HG03442 (cell line): ENCODE data around the gene DIPK1A.
"Not testable (repeated sequence)": the region's sequence is repeated elsewhere in the genome, so short reads cannot be mapped to it uniquely, and the experiment has no call there.

Experiments
- ATAC-seq: cut with Tn5 transposase; IDR thresholded peaks from one replicate; pipeline ENCODE4 v1.9.1; 2021; ENCODE audit warnings: mild to moderate bottlenecking, moderate library complexity; ENCODE audit not compliant: unreplicated experiment

DIPK1A gene

DNA sequence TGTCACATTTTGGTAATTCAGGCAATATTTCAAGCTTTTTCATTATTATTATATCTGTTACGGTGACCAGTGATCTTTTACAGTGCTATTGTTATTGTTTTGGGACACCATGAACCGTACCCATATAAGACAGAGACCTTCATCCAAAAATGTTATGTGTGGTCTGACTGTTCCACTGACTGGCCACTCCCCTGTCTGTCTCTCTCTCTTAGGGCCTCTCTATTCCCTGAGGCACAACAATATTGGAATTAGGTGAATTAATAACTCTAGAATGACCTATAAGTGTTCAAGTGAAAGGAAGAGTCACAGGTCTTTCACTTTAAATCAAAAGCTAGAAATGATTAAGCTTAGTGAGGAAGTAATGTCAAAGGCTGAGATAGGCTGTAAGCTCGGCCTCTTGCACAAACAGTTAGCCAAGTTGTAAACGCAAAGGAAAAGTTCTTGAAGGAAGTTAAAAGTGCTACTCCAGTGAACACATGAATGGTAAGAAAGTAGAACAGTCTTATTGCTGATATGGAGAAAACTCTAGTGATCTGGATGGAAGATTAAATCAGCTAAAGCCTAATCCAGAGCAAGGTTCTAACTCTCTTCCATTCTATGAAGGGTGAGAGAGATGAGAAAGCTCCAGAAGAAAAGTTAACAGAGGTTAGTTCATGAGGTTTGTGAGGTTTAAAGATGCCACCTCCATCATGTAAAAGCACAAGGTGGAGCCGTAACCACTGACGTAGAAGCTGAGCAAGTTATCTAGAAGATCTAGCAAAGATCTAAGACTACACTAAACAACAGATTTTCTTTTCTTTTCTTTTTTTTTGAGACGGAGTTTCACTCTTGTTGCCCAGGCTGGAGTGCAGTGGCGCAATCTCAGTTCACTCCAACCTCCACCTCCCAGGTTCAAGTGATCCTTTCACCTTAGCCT lies 19.7 kb upstream of the DIPK1A start:
- ATAC-seq: peak; percentile 47

DNA sequence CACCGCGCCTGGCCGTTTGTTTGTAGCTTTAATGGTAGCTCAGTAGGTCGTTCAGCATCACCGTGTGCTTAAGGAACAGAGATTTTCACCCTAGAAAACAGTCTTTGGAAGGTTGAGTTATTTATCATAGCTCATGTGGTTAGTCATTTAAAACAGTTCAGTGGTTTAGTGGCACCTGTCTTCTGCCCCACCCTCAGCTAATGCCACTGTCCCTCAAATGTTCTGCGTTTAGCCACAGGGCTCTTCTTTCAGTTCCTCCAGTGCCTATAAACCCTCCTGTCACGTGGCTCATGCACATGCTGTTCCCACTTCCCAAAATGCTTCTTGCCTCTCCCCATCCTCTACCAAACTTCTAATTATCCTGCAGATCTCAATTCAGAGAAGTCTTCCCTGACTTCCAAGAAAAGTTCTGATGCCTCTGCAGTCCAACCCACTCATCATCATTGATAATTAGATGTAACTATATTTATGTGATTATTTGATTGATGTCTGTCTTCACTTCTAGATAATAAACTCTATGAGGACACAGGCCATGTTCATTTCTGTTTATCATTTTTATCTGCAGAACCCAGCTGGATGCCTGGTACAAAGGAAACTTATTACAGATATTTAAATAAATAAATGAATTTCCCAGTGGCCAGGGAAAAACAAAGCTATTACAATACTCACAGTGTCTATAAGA lies 14.4 kb upstream of the DIPK1A start:
- ATAC-seq: peak; percentile 66

DNA sequence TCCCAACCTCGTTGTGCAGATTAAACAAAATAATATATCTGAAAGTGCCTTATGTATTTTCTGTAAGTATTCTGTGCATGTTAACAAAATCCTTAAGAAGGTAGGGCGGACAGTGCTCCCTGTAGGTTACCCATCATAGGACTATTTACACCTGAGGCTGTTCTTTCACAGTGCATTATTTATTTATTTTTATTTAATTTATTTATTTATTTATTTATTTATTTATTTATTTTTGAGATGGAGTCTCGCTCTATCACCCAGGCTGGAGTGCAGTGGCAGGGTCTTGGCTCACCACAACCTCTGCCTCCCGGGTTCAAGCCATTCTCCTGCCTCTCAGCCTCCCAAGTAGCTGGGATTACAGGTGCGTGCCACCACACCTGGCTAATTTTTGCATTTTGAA lies 12.8 kb upstream of the DIPK1A start:
- ATAC-seq: not testable (repeated sequence)

DNA sequence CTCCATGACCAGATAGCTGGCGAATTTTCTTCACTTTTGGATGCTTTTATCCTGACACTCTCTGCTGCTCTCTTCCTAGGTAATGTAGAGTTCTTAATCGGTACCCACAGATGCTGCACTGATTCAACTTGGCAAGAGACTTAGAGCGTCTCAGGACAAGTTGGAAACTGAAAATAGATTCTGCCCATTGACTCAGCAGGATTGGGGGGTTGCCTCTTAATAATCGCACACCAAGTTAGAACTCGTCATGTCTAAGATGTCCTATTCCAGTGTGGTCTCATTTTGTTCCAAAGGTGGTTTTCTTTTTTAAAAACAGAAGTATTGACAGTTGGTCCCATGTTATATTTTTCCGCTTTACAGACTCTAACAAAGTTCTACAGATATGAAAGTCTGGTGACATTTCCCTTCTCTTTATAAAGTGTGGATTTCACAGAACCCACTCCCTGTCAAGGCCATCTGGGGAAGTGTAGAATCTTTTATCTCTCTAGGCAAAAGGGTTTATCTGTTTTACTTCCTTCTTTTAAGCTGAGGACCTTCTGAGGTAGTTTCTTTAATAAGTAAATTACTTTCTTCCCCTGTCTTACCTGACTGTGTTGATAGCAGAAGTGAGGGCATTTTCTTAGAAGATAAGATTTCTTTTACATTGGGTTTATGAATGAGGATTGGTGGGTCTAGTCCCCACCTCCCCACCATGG lies 12.1 kb upstream of the DIPK1A start:
- ATAC-seq: no peak

DNA sequence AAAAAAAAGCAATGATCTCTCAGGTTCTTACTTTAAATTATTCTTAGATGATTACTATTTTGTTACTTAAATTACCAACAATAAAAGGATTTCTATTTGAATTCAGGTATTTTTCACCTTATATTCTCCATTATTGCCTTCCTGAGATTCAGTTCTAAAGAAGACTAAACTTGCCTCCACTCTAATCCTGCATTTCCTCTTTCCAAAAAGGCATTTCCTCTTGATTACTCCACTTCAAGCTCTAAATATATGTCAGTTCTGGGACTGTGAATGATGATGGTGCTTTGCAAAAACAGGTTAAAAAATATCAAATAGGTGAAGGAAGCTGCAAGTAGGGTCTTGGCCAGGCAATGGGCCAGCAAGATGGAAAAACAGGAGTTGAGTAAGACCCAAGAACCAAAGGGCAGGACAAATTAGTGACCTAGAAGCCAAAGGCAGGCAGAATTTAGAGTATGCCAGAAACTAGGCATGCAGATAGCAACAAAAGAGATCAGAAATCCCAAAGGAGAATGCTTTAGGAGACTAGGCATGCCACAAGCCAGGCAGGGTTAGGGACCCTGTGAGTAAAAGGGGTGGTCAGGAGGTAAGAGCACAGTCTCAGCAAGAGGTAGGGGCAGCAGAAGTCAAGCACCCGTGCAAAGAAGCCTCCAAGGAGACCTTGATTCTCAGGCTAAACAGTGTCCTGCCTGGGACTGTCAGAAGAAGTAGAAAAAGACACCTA lies 11.3 kb upstream of the DIPK1A start:
- no peak for ATAC-seq

DNA sequence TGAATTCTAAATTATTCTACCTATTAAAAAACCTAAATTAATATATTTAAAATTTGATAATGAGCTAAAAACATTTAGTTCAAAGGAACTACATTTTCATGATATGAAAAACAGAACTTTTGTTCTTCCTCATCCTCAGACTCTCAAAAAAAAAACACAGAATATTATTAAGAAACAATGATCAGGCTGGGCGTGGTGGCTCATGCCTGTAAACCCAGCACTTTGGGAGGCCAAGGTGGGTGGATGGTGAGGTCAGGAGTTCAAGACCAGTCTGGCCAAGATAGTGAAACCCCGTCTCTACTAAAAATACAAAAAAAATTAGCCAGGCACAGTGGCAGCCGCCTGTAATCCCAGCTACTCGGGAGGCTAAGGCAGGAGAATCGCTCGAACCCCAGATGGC lies 10.7 kb upstream of the DIPK1A start:
- not testable (repeated sequence) for ATAC-seq

DNA sequence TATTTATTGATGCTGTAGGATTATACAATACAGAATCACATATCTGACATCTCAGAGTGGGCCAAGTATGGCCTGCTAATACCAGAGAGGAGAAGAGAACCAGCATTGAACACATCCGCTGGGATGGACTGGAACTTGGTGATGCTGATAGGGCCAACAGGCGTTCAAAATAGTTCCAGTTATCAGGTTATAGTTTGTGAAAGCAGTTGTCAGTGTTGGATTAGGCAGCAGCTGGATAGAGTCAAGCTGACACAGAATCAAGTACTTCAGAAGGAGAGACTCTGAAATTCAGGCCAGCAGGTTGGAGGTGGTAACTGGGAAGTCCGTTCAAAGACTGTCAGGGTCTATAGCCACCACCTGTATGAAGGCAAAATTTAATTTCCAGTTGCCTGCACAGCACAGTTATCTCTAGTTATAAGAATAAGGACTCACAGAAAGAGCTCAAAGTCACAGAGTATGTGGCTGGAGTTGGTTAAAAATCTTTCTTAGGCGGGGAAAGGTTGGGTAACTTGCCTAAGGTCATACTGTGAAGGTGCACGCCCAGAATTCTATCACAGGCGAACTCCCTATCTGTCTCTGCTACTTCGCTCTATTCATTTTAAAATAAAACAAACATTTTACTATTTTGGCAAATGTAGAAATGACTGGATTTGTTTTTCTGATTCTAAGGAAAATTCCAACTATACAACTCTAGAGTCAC lies 9.9 kb upstream of the DIPK1A start:
- ATAC-seq: no peak

DNA sequence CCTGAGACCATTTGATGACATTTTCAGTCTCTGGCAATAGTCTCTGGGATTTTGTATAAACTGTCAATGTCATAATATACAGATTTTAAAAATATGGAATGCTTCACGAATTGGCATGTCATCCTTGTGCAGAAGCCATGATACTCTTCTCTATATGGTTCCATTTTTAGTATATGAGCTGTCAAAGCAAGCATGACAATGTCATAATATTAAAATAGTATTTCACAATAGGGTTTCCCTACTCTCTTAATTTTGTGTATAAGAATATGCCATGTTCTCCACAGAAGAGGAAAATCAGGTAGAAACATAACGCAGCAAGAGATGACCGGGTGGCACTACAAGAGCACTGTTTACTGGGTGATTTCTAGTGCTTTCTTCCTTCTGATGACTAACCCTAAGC lies 8.3 kb upstream of the DIPK1A start:
- ATAC-seq: no peak

DNA sequence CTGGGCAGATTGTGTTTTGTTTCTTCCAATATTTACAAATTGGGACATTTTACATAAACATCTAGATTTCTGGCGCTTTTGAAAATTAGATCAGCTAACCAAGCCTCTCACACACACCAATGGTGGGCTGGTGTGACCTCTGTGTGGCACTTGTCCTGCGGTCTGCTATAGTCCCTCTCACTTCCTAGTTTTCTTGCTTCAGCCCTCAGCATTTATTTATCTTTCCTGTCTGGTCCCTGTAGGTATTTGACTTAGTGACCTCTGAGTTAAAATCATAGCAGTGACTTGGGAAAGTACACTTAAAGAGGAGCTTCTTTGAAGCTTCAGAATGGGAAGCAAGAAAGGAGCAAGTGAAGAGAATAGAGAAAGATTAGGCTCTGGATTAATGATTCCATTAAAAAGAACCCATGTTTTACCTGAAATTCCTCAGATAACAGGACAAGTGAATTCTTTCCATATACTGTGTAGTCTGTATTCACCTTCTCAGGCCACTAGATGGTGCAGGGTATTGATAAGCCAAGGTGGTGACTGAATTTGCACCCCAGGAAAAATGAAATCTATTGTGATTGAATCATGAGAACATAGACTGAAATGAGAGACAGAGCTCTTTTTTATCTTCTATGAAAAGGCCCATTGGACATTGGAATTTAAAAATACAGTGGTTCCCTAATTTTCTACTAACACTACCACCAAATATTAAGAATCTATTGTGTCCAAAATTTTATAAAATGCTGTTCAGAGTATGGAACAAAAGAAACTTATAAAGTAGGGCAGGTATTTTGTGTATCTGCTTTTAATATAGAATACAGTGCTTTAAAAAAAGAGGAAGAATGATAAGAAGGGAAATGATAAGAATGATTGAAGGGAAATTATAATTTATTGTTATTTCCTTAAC lies 7.1 kb upstream of the DIPK1A start:
- ATAC-seq: peak; percentile 62

DNA sequence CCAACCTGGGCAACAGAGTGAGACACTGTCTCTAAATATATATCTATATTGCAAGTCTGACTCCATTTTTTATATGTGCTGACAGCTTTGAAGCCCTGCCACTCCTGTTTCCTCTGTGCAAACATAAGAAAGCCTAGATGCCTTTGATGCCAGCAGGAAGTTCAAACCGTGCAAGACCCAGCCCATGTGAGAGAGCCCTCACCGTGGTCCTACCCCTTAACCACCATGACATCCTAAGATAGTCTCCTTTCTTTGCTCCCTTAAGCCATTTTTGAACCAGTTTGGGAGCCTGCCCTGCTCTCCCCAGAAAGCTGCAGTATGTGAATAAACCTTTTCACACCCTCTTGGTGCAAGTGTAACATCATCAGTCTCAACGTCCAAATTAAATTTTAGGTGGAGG lies 3.7 kb upstream of the DIPK1A start:
- ATAC-seq: no peak

DNA sequence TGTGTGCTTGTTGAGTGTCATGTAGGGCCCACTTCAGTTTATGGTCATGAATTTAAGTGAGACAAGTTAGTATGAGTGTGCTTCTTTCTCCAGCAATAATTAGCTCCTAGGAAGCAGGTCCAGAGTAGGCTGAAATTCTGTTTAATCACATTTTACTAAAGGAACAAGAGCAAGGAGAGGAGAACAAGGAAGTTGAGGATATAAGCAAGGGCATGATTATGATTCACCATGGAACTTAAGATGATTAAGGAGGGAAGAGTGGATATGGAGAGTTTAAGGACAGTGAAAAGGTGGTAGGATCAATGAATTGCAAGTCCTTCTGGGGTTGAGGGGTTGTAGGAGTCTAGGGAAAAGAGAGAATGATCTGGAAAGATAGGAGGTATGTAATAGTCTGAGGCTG lies 3.1 kb upstream of the DIPK1A start:
- ATAC-seq: no peak

DNA sequence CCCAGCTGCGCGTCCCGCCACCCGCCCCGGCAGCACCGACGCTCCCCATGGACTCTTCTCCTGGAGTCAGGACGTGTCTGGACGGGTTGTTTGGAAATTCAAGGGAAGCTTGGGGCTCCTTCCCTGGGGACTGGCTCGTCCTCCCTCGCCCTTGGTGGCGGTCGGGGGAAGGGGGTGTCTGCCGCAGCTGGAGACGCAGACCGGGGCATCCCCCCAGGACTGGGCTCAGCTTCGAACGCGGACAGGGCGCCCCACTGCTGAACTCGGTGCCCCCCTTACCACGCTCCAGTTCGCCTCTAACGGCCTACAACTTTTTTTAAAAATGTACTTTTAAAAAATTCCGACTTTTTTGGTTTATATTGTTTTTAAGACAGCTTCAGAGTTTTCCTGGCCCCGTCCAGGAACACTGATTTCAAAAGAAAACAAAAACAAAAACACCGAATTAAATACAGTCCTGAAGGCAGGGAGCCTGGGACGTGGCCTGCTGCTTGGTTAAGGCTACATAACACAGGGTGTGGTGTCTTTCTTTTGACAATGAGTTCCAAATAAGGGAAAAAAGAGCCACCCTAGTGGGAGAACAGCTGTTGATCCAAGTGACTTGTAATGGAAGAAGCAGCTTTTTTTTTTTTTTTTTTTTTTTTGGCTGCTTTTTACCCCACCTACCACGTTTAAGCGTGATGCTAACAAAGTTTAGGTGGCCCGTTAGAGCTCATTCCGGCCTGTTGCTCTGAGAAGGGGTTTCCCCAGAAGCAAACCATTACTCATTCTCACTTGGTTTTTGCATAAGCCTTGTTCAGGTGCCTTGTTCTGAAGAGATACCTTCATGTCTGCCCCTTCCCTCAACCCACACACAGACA lies 862 bp upstream of the DIPK1A start:
- ATAC-seq: peak; percentile 53

DNA sequence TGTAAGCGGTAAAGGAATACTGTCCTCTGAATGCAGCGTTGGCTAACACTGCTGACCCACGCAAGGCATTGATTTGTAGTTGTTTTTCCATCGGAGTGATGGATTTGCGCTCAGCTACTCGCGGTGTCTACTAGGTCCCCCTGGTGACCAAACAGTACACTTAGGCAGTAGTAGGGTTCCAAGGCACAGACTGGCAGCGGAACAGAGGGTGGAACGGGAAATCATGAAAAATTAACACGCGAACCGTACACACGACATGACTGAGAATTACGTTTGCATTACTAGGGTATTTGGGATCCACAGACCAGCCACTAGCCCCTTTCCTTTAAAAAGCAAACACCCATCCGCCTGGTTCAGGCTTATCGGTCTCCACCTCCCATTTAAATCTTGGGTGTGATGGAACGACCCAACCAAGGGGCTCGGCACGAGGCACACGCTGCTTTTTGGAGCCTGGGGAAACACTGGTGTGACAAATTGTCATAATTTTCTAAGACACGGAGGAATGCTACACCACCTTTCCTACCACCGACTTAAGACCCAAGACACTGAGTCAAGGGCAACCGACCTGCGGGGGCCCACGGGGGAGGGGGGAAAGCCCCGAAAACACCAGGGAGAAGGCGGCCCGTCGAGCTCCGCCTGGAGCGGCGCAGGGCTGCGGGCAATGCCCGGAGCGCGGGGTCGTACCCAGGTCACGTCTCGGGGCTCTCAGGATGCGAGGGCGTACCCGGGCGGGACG lies 699 bp downstream of the DIPK1A start:
- ATAC-seq: peak; percentile 35

DNA sequence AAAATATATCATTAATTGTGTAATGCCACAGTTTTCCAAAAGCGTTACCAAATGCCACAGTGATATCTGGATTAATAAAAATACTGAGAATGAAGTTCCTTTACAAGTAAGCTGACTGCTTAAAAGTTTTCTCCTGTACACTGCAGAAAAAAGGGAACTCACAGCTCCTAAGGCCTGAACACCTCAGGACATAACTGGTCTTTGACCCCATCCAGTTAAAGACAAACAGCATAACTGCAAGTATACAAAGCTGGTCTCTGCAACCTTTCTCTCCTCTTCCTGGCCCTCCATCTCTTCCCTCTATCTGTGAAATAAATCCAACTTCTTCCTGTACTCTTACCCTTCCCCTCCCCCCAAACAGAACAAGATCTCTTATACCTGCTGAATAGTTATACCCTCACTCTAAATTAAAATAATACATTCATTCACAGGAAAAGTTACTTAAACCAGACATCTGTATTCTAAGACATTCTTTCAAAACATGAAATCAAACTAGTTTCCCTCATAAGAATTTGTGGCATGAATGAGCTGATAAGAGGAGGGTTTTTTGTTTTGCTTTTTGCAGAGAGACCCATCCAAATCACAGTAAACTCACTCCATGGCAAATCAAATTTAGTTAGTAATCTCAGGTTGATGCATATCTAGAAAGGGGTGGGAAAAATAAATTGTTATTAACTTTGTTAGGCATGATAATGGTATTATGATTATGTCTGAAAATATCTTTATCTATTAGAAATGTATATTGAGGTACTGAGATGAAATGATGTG lies 2.9 kb downstream of the DIPK1A start:
- ATAC-seq: no peak

DNA sequence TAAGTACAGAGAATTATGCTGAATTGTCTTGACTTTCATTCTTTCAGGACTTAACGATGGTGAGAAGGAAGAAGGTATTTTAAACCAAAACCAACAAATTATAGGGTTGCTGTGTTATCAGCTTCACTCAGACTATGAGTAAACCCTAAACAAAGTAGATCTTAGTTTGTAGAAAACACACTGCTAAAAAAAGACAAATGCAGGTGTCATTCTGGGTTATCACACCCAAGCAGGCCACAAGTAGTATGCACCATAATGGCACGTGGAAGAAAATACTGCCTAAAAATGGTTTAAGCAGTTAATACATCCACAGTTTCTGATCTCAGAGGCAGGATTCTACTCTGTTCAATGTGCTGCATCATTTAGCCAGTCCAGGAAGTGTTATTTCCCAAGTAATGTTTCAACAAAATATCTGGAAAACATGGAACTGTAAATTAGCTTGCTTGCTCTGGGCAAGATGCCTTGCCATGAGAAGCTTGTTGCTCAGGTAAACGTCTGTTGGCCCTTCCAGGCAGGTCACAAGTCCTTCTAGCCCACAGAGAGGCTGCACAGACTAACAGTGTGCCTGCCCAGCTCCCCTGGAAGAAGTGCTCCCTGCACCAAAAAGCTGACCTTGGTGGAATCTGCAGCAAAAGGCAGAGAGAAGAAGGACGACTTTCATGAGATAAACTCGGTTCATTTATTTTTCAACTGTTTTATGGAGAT lies 4.1 kb downstream of the DIPK1A start:
- ATAC-seq: peak; percentile 28

DNA sequence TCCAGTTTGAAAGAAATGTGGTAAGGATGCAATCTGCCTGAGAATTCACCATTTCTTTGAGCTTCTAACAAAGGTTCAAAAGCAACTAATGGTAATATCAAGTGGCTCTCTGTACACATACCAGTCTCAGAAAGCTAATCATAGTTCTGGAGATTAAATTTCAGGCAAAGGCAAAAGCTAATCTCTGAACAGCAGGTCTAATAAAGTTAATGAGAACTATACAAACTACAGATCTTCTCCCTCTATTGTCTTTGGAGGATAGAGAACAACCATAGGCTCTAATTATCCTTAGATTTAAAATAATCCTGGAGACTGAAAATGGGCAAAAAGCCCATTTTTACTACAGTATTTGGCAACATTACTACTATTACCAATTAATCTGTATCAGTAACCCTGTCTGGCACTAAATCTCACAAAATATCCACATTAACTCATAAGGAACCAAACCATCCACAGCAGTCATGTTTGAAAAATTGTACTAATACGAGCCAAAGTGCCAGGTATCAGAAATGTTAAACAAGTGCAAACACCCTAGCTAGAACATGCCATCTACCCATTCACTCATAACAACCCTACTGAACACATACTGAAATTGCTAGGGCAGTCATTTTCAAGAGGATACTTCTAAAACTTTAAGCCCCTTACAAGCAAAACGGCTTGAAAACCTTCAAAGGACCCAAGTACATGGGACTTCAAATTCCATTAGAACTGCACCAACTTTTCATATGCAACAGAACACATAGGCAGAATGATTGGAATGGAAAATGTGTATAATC lies 4.8 kb downstream of the DIPK1A start:
- ATAC-seq: no peak
